ENCODE data around the gene ZMIZ1. TPM values are rescaled to one million over a fixed set of nuclear protein-coding genes. Genes with fewer than 3 reads are reported as not detected.
"Not testable (repeated sequence)": the region's sequence is repeated elsewhere in the genome, so short reads cannot be mapped to it uniquely, and the experiment has no call there.

ZMIZ1 gene
- total RNA-seq, 1 experiment from 2014 or later: 7.8 TPM

DNA sequence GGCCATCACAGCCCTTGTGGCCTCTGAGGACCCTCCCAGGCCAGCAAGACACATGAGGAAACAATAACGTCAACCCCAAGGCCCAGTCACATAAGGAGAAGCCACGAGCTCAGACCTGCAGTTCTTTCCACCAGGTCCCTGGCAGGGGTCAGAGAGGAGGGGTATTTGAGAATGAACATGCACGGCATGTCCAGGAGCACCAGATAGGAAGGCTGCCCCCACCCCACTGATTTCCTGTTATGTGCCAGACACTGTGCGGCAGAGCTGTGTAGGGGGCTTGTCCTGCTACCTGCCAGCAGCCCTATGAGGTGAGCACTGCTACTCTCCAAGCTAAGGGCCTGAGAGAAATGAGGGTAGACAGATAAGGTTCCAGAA lies 40.7 kb upstream of the ZMIZ1 start:
- no peak for DNase-seq (ENCODE audit: low read depth, low spot score)
- in situ Hi-C loops (cut with HindIII; ENCODE audit: low pct_unique_long_range_greater_than_20kb, low sequenced_read_pairs): no loop called here

GRCh38 chr10:79028451-79029010 lies 40.2 kb upstream of the ZMIZ1 start:
- DNase-seq (ENCODE audit: low read depth, low spot score): no peak
- in situ Hi-C loops (cut with HindIII; ENCODE audit: low pct_unique_long_range_greater_than_20kb, low sequenced_read_pairs): no loop called here

- in situ Hi-C loops (cut with HindIII; ENCODE audit: low pct_unique_long_range_greater_than_20kb, low sequenced_read_pairs): no loop called here
- DNase-seq (ENCODE audit: low read depth, low spot score): no peak
These were observed 39.0 kb upstream of the ZMIZ1 start for GRCh38 chr10:79029478-79030390.

- in situ Hi-C loops (cut with HindIII; ENCODE audit: low pct_unique_long_range_greater_than_20kb, low sequenced_read_pairs): no loop called here
- no peak for DNase-seq (ENCODE audit: low read depth, low spot score)
These were observed 38.1 kb upstream of the ZMIZ1 start for GRCh38 chr10:79030705-79031104.

- in situ Hi-C loops (cut with HindIII; ENCODE audit: low pct_unique_long_range_greater_than_20kb, low sequenced_read_pairs): no loop called here
- no peak for DNase-seq (ENCODE audit: low read depth, low spot score)
These were observed 37.0 kb upstream of the ZMIZ1 start for GRCh38 chr10:79031723-79032122.

DNA sequence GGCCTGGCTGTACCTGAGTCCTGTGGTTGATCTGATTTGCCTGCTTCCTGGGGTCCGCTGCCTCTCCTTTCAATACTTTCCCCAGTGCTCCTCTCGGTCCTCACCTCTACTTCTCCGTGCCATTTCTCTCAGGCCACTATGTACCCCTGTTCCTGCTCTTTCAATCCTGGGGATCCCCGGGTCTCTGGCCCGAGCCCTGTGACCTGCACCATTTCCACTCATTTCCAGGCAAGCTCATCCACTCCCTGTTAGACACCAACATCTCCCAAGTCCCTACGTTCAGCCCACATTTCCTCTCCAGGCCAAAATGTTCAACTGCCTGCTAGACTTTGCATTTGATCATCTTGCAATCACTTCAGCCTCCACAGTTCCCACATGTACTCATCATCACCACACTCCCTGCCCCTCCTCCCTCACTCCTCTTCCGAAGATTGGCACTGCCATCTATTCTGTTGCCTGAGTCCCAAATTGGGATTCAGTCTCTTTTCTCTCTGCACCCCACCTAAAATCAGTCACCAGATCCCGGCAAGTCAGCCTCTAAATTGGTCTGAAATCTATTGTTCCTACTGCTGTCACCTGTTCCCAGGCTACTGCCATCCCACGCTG lies 34.4 kb upstream of the ZMIZ1 start:
- no peak for DNase-seq (ENCODE audit: low read depth, low spot score)
- in situ Hi-C loops (cut with HindIII; ENCODE audit: low pct_unique_long_range_greater_than_20kb, low sequenced_read_pairs): no loop called here

DNA sequence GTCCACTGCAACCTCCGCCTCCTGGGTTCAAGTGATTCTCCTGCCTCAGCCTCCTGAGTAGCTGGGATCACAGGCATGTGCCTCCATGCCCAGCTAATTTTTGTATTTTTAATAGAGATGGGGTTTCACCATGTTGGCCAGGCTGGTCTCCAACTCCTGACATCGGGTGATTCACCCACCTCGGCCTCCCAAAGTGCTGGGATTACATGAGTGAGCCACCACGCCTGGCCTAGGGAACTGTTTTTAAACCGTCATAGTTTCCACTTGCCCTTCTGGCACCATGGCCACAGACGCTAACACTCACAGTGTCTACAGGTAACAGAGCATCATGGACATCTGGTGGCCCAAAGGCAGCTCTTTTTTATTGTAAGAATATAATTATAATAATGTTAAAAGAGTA lies 32.4 kb upstream of the ZMIZ1 start:
- DNase-seq (ENCODE audit: low read depth, low spot score); in situ Hi-C loops (cut with HindIII; ENCODE audit: low pct_unique_long_range_greater_than_20kb, low sequenced_read_pairs): not testable (repeated sequence)

DNA sequence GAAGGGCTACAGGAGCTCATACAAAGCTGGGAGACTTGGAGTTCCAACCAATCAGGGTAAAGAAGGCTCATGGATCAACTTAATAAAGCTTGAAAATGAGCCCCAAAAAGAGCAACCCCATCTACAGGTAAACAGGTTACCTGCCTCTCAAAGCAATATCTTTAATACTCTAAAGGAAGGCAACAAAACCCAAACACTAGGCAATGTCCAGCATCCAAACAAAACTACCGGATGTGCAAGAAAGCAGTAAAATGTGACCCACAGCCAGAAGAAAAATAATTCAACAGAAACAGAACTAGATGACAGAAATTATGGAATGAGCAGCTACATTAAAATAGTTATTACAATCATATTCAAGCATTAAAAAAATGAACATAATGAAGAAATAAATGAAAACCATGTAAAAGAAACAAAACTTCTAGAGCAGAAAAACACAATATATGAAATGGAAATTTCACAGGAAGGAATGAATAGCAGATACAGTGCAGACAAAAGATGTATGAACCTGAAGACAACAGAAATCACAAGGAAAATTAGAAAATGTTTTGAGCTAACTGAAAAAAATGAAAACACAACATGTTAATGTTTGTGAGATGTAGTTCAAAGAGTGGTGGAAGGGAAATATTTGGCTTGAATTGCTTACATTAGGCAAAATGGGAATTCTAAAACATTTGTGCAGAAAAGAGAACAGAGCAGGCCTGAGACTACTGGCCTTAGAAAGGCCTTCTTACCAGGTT lies 30.5 kb upstream of the ZMIZ1 start:
- in situ Hi-C loops (cut with HindIII; ENCODE audit: low pct_unique_long_range_greater_than_20kb, low sequenced_read_pairs): no loop called here
- no peak for DNase-seq (ENCODE audit: low read depth, low spot score)

DNA sequence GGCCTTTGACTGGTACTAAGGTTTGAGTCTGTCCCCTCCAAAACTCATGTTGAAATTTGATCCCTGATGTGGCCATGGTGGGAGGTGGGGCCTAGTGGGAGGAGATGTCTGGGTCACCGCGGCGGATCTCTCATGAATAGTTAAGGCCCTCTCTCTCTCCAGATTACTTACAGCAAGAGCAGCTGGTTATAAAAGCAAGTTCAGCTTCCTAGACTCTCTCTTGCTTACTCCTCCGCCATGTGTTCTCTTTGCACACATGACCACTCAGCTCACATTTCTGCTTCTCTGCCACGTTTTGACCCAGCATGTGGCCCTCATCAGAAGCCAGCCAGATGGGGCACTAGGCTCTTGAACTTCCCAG lies 29.9 kb upstream of the ZMIZ1 start:
- in situ Hi-C loops (cut with HindIII; ENCODE audit: low pct_unique_long_range_greater_than_20kb, low sequenced_read_pairs): no loop called here
- no peak for DNase-seq (ENCODE audit: low read depth, low spot score)

DNA sequence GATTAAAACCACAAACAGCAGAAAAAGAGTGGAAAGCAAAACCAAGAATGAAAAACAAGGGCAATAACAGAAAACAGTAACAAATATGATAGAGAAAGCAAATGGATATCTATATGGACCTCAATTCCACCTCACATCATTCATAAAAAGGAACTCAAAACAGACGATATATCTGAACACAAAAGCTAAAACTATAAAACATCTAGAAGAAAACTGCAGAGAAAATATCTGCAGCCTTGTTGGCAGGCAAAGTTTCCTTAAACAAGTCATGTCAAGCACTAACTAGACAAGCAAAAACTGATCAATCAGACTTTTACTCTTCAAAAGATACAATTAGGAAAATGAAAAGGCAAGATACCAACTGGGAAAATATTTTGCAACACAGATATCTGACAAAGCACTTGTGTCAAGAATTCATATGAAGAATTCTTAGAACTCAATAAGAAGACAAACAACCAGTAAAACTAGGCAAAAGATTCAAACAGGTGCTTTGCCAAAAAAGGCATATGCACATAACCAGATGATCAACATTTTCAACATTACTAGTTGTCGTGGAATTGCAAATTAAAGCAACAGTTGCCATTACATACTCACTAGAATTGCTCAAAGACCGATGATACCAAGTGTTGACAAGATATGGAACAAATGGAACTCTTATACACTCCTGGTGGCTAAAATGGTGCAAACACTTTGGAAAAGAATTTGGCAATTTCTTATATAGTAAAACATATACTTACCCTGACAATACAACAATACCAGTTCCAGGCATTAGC lies 25.9 kb upstream of the ZMIZ1 start:
- no peak for DNase-seq (ENCODE audit: low read depth, low spot score)
- in situ Hi-C loops (cut with HindIII; ENCODE audit: low pct_unique_long_range_greater_than_20kb, low sequenced_read_pairs): no loop called here

DNA sequence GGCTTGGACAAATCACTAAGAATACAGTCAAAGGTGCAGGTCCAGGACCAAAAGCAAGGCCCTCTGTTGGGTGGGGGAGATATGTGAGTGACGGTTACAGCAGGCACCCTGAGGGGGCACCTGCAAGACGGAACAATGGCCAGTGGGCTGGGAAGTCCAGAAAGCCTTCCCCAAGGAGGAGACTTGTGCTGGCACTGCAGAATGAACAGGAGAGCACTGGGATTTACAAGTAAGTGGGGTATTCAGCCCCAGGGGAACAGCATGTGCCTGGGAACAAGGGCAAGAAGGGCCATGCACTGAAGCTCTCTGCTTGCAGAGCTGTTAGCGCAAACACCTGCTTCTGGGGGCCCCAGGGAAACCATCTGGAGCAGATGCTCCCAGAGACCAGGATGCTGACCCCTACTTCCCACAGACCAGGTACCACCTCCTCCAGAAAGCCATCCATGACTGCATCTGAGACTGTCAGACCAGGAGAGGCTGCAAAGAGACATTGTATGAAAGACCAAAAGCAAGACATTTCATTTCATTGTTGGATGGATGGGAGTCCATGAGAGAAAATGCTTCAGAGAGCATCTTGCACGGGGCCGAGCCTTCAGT lies 24.6 kb upstream of the ZMIZ1 start:
- DNase-seq (ENCODE audit: low read depth, low spot score): no peak
- in situ Hi-C loops (cut with HindIII; ENCODE audit: low pct_unique_long_range_greater_than_20kb, low sequenced_read_pairs): no loop called here

DNA sequence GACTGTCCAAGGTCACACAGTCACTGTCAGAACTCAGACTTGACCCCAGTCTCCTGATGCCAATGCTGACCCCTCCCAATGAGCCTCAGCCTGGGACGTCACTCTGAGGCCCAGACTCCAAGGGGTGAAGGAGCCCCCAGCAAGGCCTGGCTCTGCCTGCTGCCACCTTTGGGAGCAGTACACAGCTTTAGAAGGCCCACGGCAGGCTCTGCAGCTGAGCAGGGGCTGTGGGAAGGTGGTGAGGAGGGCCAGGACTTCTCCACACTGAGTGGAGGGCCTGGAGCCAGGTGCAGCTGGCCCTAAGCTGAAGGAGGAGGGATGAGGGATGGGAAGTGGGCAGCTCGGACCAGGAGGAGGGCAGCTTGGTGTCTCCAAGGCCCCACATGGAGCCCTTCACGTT lies 23.9 kb upstream of the ZMIZ1 start:
- in situ Hi-C loops (cut with HindIII; ENCODE audit: low pct_unique_long_range_greater_than_20kb, low sequenced_read_pairs): no loop called here
- no peak for DNase-seq (ENCODE audit: low read depth, low spot score)

DNA sequence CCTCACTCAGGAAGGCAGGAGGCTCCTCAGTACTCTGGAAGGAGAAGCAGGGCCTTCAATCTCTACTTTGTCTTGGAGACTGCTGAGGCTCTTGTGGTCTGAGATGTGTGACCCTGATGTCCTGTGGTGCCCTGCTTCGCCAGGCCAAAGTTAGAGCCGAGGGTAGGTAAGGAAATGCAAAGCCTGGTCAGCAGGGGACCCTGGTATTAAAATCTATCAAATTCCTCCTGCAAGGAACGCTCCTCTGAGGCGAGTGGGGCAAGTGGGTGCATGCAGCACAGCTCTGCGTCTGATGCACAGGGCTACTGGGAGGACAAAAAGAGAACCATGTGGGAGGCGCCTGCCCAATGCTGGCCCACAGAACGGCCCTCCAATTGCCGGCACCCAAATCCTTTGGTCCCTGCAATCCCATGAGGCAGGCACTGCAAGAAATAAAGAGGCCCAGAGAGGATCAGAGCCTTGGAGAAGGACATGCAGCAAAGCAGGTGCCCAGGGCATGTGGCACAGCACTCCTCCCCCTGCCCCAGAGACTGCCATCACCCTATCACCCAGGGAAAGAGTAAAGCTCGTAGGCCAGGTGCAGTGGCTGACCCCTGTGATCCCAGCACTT lies 23.1 kb upstream of the ZMIZ1 start:
- DNase-seq (ENCODE audit: low read depth, low spot score): no peak
- in situ Hi-C loops (cut with HindIII; ENCODE audit: low pct_unique_long_range_greater_than_20kb, low sequenced_read_pairs): no loop called here

GRCh38 chr10:79046326-79046725 lies 22.4 kb upstream of the ZMIZ1 start:
- in situ Hi-C loops (cut with HindIII; ENCODE audit: low pct_unique_long_range_greater_than_20kb, low sequenced_read_pairs): no loop called here
- DNase-seq (ENCODE audit: low read depth, low spot score): no peak

- no peak for DNase-seq (ENCODE audit: low read depth, low spot score)
- in situ Hi-C loops (cut with HindIII; ENCODE audit: low pct_unique_long_range_greater_than_20kb, low sequenced_read_pairs): no loop called here
These were observed 21.8 kb upstream of the ZMIZ1 start for GRCh38 chr10:79046741-79047583.

- in situ Hi-C loops (cut with HindIII; ENCODE audit: low pct_unique_long_range_greater_than_20kb, low sequenced_read_pairs): no loop called here
- no peak for DNase-seq (ENCODE audit: low read depth, low spot score)
These were observed 21.2 kb upstream of the ZMIZ1 start for GRCh38 chr10:79047584-79047874.
